ENCODE data around the gene APBA2. TPM values are rescaled to one million over a fixed set of nuclear protein-coding genes. Genes with fewer than 3 reads are reported as not detected.

APBA2 gene
- total RNA-seq, 6 donors from 2014 or later: 3.2 to 7.9 (median 6.0) TPM

GRCh38 chr15:29097971-29098370 is 212.2 kb downstream of the APBA2 start:
- ATAC-seq (ENCODE audit: low FRiP score in 2 of 2): no peak
- Histone ChIP-seq H3K4me1 (no peaks in the 10 kb centered on the region), H3K4me3 (no peak overlapping the region), H3K9me3 (no peaks in the 10 kb centered on the region), H3K27me3 (no peaks in the 10 kb centered on the region), H3K36me3 (no peaks in the 10 kb centered on the region), H3K27ac (no peak overlapping the region)
- TF ChIP-seq POLR2A (IDR thresholded peaks at IDR 0.05): no peak
- no peak for TF ChIP-seq EP300 (IDR thresholded peaks at IDR 0.05)
- no peak for TF ChIP-seq POLR2AphosphoS5 (IDR thresholded peaks at IDR 0.05)
- TF ChIP-seq CTCF (IDR thresholded peaks at IDR 0.05): no peak
- WGBS, 2 donors: 75 to 80% methylated on average over 9 of the region's 9 CpGs
- no peak for DNase-seq

GRCh38 chr15:29098652-29099051 is 212.9 kb downstream of the APBA2 start:
- WGBS, 2 donors: 80 to 93% methylated on average over 12 to 13 of the region's 13 CpGs
- Histone ChIP-seq H3K4me1 (peaks cover 3 to 7% (median 4%) of the 10 kb centered on the region in 4 donors), H3K4me3 (no peak overlapping the region), H3K36me3 (no peaks in the 10 kb centered on the region), H3K27ac (no peak overlapping the region), H3K9me3 (no peaks in the 10 kb centered on the region), H3K27me3 (no peaks in the 10 kb centered on the region)
- no peak for TF ChIP-seq CTCF (IDR thresholded peaks at IDR 0.05)
- no peak for TF ChIP-seq POLR2AphosphoS5 (IDR thresholded peaks at IDR 0.05)
- no peak for TF ChIP-seq POLR2A (IDR thresholded peaks at IDR 0.05)
- TF ChIP-seq EP300 (IDR thresholded peaks at IDR 0.05): no peak
- DNase-seq: no peak
- peak in 1 of 2 donors; percentile 35 for ATAC-seq (ENCODE audit: low FRiP score in 2 of 2)

- Histone ChIP-seq H3K4me1 (peaks cover 5 to 11% (median 8%) of the 10 kb centered on the region in 4 donors), H3K36me3 (no peaks in the 10 kb centered on the region), H3K4me3 (no peak overlapping the region), H3K27ac (no peak overlapping the region), H3K9me3 (no peaks in the 10 kb centered on the region), H3K27me3 (no peaks in the 10 kb centered on the region)
- ATAC-seq (ENCODE audit: low FRiP score in 2 of 2) (no peak), DNase-seq (no peak)
- TF ChIP-seq POLR2AphosphoS5 (IDR thresholded peaks at IDR 0.05): no peak
- no peak for TF ChIP-seq EP300 (IDR thresholded peaks at IDR 0.05)
- TF ChIP-seq POLR2A (IDR thresholded peaks at IDR 0.05): no peak
- TF ChIP-seq CTCF (IDR thresholded peaks at IDR 0.05): no peak
- WGBS, 2 donors: 89 to 93% methylated on average over 4 to 10 of the region's 10 CpGs
Observed at GRCh38 chr15:29099131-29099880, 213.5 kb downstream of the APBA2 start.

GRCh38 chr15:29100486-29101000 is 214.8 kb downstream of the APBA2 start:
- 80 to 98% methylated on average over 4 to 7 of the region's 7 CpGs for WGBS, 2 donors
- H3K36me3 ChIP-seq: no peaks in the 10 kb centered on the region
- peaks cover 5 to 11% (median 8%) of the 10 kb centered on the region in 4 donors for H3K4me1 ChIP-seq
- H3K27me3 ChIP-seq: no peaks in the 10 kb centered on the region
- no peak overlapping the region for H3K27ac ChIP-seq
- ATAC-seq (ENCODE audit: low FRiP score in 2 of 2) (no peak), DNase-seq (no peak)
- H3K9me3 ChIP-seq: no peaks in the 10 kb centered on the region
- no peak overlapping the region for H3K4me3 ChIP-seq
- TF ChIP-seq CTCF (IDR thresholded peaks at IDR 0.05) (no peak), POLR2A (IDR thresholded peaks at IDR 0.05) (no peak), POLR2AphosphoS5 (IDR thresholded peaks at IDR 0.05) (no peak), EP300 (IDR thresholded peaks at IDR 0.05) (no peak)

All from upper lobe of left lung (tissue), 6 donors.